Adrenal gland (tissue), 5 donors: ENCODE measurements around the gene PAQR5.

Experiments used
- CTCF ChIP-seq, 6 experiments: fragments of 450-650 bp in 4 of 6; fragments of 200-600 bp in 2 of 6; sonication (generic) in 1 of 6; IDR thresholded peaks; 1 replicate in 5 of 6; 2 replicates in 1 of 6; pipeline versions ENCODE4 v1.5.1 to v1.8.0; 2016 to 2021; ENCODE audit warnings: antibody characterized with exemption in 6 of 6, mild to moderate bottlenecking in 2 of 6, moderate library complexity in 1 of 6
- POLR2A ChIP-seq, 2 donors: fragments of 450-650 bp; IDR thresholded peaks; one replicate each; pipeline ENCODE4 v1.6.1; 2017; ENCODE audit warnings: antibody characterized with exemption in 2 of 2, mild to moderate bottlenecking in 2 of 2, moderate library complexity in 1 of 2
- donor health status: DM: no; HTN: no; CAD: no.

GRCh38 chr15:69299451-69299886 lies 757 bp downstream of the PAQR5 start:
- TF ChIP-seq CTCF (IDR thresholded peaks at IDR 0.05) = no peak
- TF ChIP-seq POLR2A (IDR thresholded peaks at IDR 0.05) = no peak
